NCI-H1436 treated with DMSO at 0.1 percent for 48 hours (cell line): ENCODE data around the gene EXOSC7.
A peak's percentile ranks its signal among the peaks of the same experiment; 100 is the strongest.
"Not testable (repeated sequence)": the region's sequence is repeated elsewhere in the genome, so short reads cannot be mapped to it uniquely, and the experiment has no call there.

Source experiments
- DNase-seq: peaks from one replicate; lab custom pipeline; 2025; lab: John Stamatoyannopoulos, UW

The EXOSC7 gene

DNA sequence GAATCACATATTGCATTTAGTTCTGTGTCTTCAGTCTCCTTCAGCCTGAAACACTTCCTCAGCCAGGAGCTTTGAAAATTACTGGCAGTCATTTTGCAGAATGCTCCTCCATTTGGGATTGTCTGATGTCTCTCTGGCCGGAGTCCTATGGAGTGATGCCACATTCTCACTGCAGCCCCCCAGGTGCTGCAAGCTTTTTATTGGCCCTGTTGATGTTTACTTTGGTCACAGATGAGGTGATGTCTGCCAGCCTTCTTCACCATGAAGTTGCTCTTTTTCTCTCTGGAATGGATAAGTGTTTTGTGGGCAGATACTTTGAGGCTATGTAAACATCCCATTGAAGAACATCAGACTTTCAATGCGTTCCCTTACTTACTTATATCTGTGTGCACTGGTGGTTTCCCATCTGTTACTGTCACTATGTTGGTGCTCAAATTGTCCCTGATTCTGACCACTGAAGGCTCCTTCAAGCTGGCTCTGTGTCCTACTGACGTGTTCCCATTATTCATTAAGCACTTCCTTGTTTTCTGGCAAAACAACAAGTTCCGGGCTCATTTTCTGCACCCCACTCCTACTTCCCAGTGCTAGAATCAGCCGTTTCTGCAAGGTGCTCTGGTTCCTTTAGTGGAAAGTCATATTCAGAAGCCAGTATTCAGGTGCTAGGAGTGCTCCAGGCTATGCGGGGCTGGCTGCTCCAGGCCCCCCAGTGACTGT is 48.7 kb downstream of the EXOSC7 start:
- no peak for DNase-seq

DNA sequence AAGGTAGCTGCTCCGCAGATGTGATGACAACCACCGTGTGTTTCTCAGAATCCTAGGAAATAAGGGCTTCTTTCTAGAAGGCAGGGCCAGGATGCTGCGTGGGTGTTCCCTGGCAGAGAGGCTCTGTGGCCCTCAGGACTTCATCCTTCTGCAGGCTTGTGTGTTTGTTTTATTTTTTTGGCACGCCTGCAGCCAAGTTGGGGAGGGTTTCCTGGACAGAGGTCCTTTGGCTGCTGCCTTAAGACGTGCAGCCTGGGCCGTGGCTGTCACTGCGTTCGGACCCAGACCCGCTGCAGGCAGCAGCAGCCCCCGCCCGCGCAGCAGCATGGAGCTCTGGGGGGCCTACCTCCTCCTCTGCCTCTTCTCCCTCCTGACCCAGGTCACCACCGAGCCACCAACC is 50.0 kb downstream of the EXOSC7 start, which contains the start of gene CLEC3B:
Gene CLEC3B (plus strand): TSS at position 266 of the 400 bp plus-strand sequence. CDS start 60 bp downstream, at position 326.
- DNase-seq: no peak

DNA sequence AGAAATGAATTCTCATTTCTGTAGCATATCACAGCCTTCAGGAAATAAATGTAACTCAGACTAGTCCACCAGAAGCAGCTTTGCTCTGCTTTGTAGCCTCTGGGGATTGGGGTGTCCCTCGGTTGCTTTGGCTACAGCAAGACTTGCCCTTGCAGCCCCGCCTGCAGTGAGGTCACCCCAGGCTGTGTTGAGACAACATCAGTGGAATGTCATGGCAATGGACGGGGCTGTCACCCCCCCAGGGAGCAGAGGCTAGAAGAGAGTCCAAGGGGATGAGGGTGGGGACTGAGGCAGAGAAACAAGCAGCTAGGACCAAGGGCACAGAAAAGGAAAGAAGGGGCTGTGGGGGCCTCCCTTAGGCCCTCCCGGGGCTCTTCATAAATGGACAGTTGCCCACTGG is 50.9 kb downstream of the EXOSC7 start:
- no peak for DNase-seq

DNA sequence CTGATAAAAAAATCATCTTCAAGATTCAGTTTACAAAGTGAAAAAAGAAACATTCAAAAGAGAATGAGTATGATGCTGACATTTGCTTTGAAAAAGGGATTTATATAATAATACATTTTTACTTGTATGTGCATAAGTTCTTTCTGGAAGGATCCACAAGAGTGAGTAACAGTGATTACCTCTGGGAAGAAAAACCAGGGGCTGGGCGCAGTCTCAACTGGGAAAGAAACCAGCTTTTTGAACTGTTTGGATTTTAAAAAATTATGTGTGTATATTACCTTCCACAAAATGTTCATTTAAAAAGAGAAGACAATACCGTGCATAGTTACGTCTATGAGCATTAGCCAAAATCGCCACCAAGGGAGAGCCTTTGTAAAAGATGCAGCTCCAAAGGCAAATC is 51.4 kb downstream of the EXOSC7 start:
- no peak for DNase-seq

DNA sequence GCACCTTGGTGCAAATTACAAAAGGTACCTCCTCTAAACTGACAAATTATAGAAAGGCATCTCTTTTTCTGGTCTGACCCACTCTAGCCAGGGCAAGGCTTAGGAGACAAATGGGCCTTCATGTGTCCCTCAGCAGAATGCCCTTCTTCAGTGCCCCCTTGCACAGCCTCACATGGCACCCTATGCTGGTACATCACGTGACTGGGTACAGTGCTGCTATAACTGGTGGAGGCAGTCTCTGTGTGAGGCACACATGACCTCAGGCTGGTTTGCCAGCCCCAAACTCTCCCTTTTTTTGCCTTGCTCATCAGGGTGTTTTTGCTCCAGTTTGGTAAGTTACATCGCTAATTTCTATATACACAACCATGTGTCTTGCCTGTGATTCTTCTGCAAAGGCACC is 53.2 kb downstream of the EXOSC7 start:
- no peak for DNase-seq

DNA sequence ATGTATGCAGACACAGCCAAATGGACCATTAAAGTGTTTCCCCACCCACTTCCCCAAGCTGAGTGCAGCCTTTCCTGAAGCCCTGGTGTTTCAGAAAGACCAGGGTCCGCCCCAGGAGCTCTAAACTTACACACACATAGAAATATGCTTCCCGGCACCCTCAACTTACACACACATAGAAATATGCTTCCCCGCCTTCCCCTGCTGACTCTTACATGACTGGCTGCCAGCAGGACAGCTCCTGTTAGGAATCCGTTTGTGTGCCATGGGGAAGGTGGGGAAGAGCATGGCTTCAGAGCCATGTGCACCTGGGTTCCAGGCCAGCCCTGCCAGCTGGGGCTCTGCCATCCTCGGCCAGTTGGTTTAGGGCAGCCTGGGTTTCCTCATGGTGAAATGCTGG is 53.6 kb downstream of the EXOSC7 start:
- no peak for DNase-seq

DNA sequence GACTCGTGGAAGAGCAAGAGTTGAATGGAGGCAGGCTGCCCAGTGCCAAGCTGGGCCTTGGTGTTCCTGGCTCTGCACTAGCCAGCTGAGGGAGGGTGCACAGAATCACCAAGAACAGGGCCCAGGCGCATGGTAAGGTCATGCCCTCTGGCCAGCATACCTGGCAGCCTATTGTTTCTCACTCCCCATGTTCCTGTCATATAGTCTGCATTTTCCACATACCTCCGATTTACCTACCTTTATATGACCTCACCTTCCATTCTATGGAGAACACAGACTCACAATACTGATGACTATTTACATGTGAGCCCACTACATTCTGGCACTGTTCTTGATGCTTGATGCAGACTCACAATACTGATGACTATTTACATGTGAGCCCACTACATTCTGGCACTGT is 55.5 kb downstream of the EXOSC7 start:
- DNase-seq: no peak

DNA sequence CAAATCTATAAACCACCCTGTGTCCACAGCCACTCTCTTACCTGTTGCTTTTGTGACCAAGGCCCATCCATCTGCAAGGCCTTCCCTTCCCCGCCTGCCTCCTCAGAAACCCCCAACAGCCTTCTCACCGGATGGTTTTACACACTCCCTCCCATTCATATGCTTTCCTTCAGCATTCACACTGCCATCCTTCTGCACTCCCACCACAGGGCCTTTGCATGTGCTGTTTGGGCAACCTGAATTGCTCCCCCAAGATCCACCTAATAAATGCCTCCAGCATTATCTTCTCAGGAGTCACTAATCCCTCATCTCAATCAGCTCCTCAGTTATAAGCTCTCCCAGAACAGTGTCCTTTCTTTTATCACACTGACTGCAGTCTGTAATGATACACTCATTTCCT is 56.1 kb downstream of the EXOSC7 start:
- DNase-seq: no peak

DNA sequence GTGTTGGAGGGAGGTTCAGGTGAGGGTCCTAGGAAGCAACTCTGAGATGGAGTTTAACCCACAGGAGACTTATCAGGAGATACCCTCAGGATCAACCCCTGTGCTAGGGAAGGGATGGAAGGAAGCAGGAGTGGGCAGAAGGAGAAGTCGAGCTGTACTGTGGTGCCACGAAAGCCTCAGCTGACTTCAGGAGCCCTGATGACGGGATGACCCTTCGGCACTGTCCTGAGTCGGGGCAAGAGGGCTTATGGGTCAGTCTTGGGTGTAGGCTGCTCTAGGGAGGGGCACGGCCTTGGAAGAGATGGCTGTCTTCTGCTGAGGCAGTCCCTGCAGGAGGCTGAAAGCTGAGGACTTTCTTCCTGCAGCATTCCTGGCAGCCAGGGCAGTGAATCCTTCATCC is 57.7 kb downstream of the EXOSC7 start:
- no peak for DNase-seq

DNA sequence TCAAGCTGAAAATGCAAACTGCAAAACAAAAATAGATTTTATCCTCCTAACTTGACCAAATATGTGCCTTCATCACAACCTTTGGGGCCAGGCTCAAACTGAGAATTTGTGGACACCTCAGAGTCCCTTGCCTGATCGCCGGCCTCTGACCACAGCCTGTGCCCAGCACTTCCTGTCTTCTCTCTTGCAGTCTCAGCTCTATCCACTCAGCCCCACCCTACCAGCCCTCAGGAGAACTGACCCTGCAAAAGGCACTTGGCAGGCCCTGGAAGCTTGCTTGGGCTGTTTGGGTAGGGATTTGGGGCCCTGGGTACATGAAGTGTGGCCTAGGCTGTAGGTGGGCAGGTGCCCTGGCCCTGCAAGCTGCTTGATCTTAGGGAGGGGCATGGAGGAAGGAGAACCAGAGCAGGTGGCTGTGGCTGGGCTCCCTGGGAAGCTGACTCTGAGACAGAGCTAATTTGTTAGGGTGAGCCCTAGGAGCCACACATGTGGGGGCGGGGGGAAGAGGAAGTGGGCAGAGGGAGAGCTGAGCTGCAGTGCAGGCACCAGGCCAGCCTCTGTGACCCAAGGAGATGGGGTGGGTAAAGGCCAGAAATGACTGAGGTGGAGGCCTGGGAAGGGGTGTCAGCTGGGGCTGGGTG is 58.7 kb downstream of the EXOSC7 start:
- DNase-seq: no peak

DNA sequence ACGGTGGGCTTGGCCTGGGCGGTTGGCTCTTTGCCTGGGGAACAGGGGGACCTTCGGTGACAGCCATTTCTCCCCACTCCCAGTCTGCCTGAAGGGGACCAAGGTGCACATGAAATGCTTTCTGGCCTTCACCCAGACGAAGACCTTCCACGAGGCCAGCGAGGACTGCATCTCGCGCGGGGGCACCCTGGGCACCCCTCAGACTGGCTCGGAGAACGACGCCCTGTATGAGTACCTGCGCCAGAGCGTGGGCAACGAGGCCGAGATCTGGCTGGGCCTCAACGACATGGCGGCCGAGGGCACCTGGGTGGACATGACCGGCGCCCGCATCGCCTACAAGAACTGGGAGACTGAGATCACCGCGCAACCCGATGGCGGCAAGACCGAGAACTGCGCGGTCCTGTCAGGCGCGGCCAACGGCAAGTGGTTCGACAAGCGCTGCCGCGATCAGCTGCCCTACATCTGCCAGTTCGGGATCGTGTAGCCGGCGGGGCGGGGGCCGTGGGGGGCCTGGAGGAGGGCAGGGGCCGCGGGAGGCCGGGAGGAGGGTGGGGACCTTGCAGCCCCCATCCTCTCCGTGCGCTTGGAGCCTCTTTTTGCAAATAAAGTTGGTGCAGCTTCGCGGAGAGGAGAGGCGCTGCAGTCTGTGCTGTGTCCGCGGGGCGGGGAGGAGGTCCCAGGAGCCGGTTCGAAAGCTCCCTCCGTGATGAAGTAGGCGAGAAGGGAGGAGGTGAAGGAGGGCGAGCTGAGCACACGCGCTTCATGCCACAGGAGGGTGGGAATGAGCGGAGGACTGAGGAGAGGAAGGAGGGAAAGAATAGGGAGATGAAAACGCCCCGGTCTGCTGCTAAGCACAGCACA is 59.6 kb downstream of the EXOSC7 start:
- DNase-seq: no peak

DNA sequence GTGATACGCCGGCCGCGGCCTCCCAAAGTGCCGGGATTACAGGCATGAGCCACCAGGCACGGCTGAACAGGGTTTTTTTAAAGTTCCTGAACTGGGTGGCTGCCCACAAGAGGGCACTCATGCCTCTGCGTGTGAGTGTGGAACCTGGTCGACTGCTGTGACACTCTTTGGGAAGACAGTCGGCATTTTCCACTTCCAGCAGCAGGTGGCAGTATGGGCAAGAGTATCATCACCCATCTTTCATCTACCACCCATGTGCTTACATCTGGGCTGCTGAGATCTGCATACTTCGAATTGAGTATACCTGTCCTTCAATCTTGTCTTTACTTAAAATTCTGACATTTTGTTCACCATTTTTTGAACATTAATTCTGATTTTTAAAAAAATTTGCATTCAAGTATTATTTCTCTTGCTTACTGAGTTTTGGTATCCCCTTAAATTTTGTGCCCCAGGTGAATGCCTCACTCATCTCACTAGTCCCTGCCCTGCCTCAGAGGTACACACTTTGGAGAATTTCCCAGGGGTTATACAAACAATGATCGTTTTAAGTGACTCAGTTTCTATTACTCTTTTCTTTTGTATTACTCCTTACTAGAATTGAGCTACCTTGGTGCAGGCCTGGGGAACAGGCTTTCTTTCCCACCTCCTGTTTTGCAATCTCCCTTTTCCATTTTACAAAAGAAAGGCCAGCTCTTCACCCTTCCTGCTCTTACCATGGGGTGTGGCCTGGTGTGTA is 61.8 kb downstream of the EXOSC7 start:
- DNase-seq: peak; percentile 24

DNA sequence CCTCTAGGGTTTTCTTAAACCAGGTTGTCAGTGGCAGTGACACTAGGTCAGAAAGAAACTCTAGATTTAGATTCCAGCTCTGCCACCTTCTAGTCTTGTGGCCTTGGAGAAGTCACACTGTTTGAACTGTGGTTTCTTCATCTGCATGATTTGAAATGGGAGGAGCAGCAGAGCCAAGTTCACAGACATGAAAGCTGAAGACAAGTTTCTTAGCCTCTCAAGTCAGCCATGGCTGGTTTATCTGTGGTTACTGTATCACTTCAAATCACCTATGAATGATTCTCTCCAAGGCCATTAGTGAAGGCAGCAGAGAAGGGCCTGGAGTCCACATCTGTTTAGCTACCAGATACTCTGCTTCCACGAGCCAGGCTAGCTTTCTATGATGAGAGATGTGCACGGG is 65.6 kb downstream of the EXOSC7 start:
- no peak for DNase-seq

DNA sequence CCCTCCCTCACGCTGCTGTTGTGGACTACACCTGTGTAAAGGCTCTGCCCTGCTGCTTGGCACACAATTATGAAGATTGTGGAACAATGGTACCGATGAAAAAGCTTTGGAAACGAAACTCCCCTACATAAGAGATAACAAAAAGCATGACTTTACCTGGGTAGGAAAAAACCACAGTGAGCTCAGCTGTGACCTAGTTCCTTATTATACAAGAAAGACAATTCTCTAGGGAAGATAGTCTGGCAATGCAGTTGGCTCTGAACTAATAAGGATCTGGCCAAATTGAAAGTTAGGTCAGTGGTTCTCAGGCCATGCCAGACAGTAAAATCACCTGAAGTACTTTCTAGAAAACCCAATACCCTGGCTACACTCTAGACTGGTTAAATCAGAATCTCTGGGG is 66.1 kb downstream of the EXOSC7 start:
- no peak for DNase-seq

DNA sequence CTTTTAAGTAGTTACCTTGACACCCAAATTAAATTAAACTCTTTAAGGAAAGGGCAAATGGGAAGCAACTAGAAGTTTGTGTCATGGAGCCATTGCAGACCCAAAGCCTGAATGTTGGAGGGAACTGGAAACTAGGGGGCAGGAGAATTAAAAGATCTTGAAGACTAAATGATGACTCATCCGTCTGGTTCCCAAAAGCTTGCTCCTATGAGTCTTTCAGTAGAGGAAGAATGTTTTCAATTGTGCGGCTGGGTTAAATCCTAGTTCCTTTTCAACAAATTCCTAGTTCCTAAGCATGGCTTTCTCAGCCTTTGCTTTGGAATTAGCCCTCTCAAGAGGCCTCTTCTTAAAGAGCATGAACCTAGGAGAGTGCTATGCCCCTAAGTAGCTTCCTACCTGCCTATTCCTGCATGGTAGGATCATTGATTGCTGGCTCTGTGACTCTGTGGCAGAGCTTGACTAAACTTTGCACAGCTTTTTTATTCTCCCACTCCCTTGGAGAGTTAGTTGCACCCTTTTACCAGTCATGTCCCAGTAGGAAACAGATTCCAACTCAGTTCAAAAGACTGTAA is 67.8 kb downstream of the EXOSC7 start:
- DNase-seq: no peak

DNA sequence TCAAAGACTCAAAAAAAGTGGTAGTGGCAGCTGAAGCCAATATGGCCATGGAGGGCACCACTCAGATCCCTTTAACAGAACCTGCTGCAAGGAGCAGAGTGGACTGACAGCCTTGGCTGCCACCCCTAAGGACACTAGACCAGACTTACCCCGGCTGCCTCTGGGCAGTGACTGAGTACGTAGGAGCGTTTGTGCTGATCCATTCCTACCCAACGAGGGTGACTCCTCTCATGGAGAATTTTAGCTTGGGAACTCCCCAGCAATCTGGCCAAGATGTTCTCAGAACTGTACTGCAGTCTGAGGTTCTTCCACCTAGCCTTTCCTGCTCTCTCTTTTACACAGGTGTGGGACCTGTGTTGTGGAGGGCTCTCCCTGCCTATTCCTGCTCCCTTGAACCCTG is 72.2 kb downstream of the EXOSC7 start:
- no peak for DNase-seq

DNA sequence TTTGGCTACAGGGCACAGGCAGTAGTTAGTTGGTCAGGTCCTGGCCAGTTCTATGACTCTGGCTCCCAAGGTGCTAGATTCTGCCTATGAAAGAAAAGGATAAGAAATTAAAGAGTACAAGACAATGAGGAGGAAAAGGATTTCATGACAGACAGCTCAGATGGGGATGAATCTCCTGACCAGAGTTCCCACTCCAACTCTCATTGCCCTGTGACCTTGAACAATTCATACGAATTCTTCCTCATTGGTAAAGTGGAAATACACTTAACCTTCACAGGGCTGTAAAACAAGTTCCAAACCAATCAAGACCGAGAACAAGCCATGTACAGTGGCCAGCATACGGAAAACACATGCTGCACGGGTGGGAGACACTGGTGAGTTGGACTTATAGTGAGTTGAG is 73.8 kb downstream of the EXOSC7 start:
- DNase-seq: no peak

DNA sequence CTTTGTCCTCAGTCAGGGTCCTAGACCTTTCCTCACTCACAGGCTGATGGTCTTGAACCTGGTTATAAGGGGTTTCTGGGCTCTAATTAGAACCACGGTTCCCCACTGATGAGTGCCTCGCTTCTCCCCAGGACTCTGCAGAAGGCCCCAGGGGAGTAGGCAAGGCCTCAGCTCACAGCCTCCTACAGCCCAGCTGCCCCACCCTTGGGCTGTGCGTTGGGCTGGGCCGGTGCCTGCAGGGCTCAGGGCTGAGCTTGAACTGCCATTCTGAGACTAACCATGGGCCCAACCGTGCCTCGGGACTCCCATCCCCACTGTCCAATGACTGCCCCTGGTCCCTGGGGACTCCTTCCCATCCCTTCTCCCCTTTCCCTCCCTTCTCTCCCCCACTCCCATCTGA is 75.6 kb downstream of the EXOSC7 start:
- DNase-seq: no peak

DNA sequence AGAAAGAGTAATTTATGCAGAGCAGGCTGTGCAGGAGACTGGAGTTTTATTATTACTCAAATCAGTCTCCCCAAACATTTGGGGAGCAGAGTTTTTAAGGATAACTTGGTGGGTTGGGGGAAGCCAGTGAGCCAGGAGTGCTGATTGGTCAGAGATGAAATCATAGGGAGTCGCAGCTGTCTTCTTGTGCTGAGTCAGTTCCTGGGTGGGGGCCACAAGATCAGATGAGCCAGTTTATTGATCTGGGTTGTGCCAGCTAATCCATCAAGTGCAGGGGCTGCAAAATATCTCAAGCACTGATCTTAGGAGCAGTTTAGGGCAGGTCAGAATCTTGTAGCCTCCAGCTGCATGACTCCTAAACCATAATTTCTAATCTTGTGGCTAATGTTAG is 77.8 kb downstream of the EXOSC7 start:
- not testable (repeated sequence) for DNase-seq

DNA sequence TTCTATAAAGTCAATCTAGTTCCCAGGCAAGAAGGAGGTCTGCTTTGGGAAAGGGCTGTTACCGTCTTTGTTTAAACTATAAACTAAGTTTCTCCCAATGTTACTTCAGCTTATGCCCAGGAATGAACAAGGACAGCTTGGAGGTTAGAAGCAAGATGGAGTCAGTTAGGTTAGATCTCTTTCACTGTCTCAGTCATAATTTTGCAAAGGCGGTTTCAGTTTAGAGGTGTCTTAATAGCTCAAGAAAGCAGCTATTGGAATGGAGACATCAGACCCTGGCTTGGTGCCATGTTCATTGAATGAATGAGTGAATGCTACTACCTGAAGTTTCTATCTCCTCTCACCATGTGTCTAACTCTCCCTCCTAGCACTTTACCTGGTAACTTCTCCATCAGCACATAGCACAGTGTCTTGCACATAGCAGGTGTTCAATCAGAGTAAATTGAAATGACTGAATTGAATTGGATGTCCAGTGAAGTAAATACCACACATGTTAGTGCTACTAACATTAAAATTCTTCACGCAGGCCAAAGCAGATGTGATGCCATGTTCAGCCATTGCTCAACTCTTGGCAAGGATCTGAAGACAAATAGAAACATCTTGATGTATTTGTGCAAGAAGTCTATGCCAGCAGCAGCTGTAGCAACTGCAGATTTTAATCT is 78.3 kb downstream of the EXOSC7 start:
- DNase-seq: no peak

DNA sequence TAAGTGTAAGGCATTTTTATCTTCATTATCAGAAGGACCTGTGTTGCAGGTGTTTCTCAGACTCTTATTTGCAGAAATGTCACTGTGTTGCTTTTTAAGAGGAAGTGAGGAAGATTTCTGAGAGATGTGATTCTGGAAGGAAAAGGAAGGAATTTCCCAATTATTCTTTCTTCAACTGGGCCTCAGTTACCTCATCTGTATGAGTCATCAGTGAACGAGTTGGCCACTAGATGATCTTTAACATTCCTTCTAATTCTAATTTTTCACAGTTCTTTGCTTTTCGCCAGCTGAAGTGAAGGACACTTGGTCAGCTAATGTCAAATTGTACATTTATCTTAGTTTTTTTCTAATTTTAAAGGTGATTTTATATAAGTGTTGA is 79.0 kb downstream of the EXOSC7 start:
- no peak for DNase-seq
